A673 (cell line): ENCODE results near the gene TLCD3B. TPM values are rescaled to one million over a fixed set of nuclear protein-coding genes. Genes with fewer than 3 reads are reported as not detected.
A peak's percentile ranks its signal among the peaks of the same experiment; 100 is the strongest.

Source experiments
- BruUV-seq: library from RNA; stranded (reverse); fragments of 400-500 nt; replicated peaks from 2 replicates; lab custom pipeline; 2021; lab: Mats Ljungman, UMichigan
- CTCF ChIA-PET: fragments of 300-600 bp; sonication (Branson Sonifier 250); formaldehyde crosslinking; loops from one replicate; lab custom pipeline; 2022; ENCODE audit warnings: antibody characterized with exemption; lab: Charles Lee
- POLR2A ChIA-PET: fragments of 300-600 bp; sonication (Branson Sonifier 250); formaldehyde crosslinking; loops from one replicate; lab custom pipeline; 2022; ENCODE audit warnings: antibody characterized with exemption; ENCODE audit not compliant: low non-redundant PET; lab: Charles Lee
- DNase-seq: peaks from one replicate; pipeline ENCODE4 v3.0.0-alpha.2; 2015; ENCODE audit warnings: low spot score
- H3K27ac ChIP-seq: fragments of 200-600 bp; sonication (generic); 2 replicates; pipeline ENCODE4 v1.5.1; 2016; ENCODE audit warnings: mixed run types, low read depth, mild to moderate bottlenecking, mixed read lengths, antibody characterized with exemption, low read length; ENCODE audit not compliant: poor library complexity, severe bottlenecking
- H3K27me3 ChIP-seq: fragments of 200-600 bp; sonication (generic); replicated peaks from 2 replicates; pipeline ENCODE4 v1.6.1; 2017; ENCODE audit warnings: mixed run types, low read depth, mild to moderate bottlenecking, mixed read lengths, antibody characterized with exemption, low read length; ENCODE audit not compliant: insufficient read depth, poor library complexity
- H3K36me3 ChIP-seq: fragments of 200-600 bp; sonication (generic); 2 replicates; pipeline ENCODE4 v1.6.1; 2016; ENCODE audit warnings: mixed run types, mild to moderate bottlenecking, mixed read lengths, antibody characterized with exemption, low read length; ENCODE audit not compliant: insufficient read depth, poor library complexity, severe bottlenecking
- H3K4me1 ChIP-seq: fragments of 200-600 bp; sonication (generic); 2 replicates; pipeline ENCODE4 v1.6.1; 2017; ENCODE audit warnings: mixed run types, mild to moderate bottlenecking, mixed read lengths, antibody characterized with exemption, low read length; ENCODE audit not compliant: insufficient read depth, poor library complexity, severe bottlenecking
- H3K4me3 ChIP-seq: fragments of 200-600 bp; sonication (generic); 2 replicates; pipeline ENCODE4 v1.5.1; 2016; ENCODE audit warnings: low read depth, mixed run types, mild to moderate bottlenecking, mixed read lengths, low read length; ENCODE audit not compliant: poor library complexity, severe bottlenecking
- H3K9me3 ChIP-seq: fragments of 200-600 bp; sonication (generic); 2 replicates; pipeline ENCODE4 v1.6.1; 2016; ENCODE audit warnings: mixed run types, low read depth, mild to moderate bottlenecking, mixed read lengths, antibody characterized with exemption, low read length; ENCODE audit not compliant: poor library complexity, severe bottlenecking
- CTCF ChIP-seq: fragments of 300-800, 200-600 bp; sonication (generic); conservative IDR thresholded peaks from 2 replicates; pipeline ENCODE4 v1.5.1; 2017; ENCODE audit warnings: low read depth, mild to moderate bottlenecking, antibody characterized with exemption, low read length, moderate library complexity, mixed read lengths
- EZH2 ChIP-seq: fragments of 200-600 bp; sonication (generic); IDR thresholded peaks from 2 replicates; pipeline ENCODE4 v1.6.1; 2017; ENCODE audit warnings: borderline replicate concordance, low read depth, mild to moderate bottlenecking, mixed read lengths, antibody characterized with exemption, low read length; ENCODE audit not compliant: poor library complexity, severe bottlenecking
- intact Hi-C: fragments of 100-400 bp; cut with micrococcal nuclease; formaldehyde crosslinking; loops from one replicate; pipeline ENCODE4 v1.10.0; 2022; ENCODE audit not compliant: unreplicated experiment
- total RNA-seq: library from RNA; stranded (reverse); gene quantifications from 2 replicates; pipeline ENCODE4 v1.2.3, GENCODE V29; 2021

Gene TLCD3B
- total RNA-seq, 1 experiment from 2014 or later = 1.9 TPM

- peaks cover 9% of the 10 kb centered on the region for H3K4me1 ChIP-seq
- no TSS peak for BruUV-seq
- peak overlapping the region; percentile 85 for H3K4me3 ChIP-seq
- ChIA-PET POLR2A (interaction anchor here (0.6 kb wide), 1 partner anchor 583 kb away, joined by 5 read pairs; no protein-coding TSS in a partner anchor), CTCF (no interaction called here)
- H3K9me3 ChIP-seq = no peaks in the 10 kb centered on the region
- H3K27me3 ChIP-seq = no peaks in the 10 kb centered on the region
- intact Hi-C loops = no loop called here
- no peak overlapping the region for H3K27ac ChIP-seq
- TF ChIP-seq CTCF (no peak), EZH2 (no peak)
- no peak for DNase-seq
- peaks cover 21% of the 10 kb centered on the region for H3K36me3 ChIP-seq
These were observed 23.4 kb upstream of the TLCD3B start for GRCh38 chr16:30054451-30054850.

GRCh38 chr16:30053376-30054015, 22.4 kb upstream of the TLCD3B start:
- Histone ChIP-seq H3K4me1 (peaks cover 9% of the 10 kb centered on the region), H3K36me3 (peaks cover 15% of the 10 kb centered on the region), H3K27ac (peak overlapping the region; percentile 81), H3K4me3 (peak overlapping the region; percentile 85), H3K9me3 (no peaks in the 10 kb centered on the region), H3K27me3 (no peaks in the 10 kb centered on the region)
- peak; percentile 92 for DNase-seq
- ChIA-PET POLR2A (no interaction called here), CTCF (interaction anchor here (1.1 kb wide), 1 partner anchor 22 kb away, joined by 3 read pairs; the partner anchor contains the start of gene TLCD3B)
- intact Hi-C loops = no loop called here
- TSS peak; percentile 50 for BruUV-seq
- no peak for TF ChIP-seq EZH2
- TF ChIP-seq CTCF = no peak

- intact Hi-C loops = no loop called here
- ChIA-PET CTCF (interaction anchor here (1.1 kb wide), 1 partner anchor 21 kb away, joined by 3 read pairs; the partner anchor contains the start of gene TLCD3B), POLR2A (no interaction called here)
- H3K27me3 ChIP-seq = no peaks in the 10 kb centered on the region
- H3K27ac ChIP-seq = peak overlapping the region; percentile 81
- H3K4me3 ChIP-seq = peak overlapping the region; percentile 85
- no TSS peak for BruUV-seq
- no peaks in the 10 kb centered on the region for H3K9me3 ChIP-seq
- peak; percentile 95 for DNase-seq
- TF ChIP-seq EZH2 (no peak), CTCF (no peak)
- peaks cover 13% of the 10 kb centered on the region for H3K36me3 ChIP-seq
- H3K4me1 ChIP-seq = peaks cover 9% of the 10 kb centered on the region
These were observed 21.8 kb upstream of the TLCD3B start for GRCh38 chr16:30052671-30053372.
